ENCODE data around the gene BPIFB4.
"Not testable (repeated sequence)": the region's sequence is repeated elsewhere in the genome, so short reads cannot be mapped to it uniquely, and the experiment has no call there.

Gene BPIFB4

DNA sequence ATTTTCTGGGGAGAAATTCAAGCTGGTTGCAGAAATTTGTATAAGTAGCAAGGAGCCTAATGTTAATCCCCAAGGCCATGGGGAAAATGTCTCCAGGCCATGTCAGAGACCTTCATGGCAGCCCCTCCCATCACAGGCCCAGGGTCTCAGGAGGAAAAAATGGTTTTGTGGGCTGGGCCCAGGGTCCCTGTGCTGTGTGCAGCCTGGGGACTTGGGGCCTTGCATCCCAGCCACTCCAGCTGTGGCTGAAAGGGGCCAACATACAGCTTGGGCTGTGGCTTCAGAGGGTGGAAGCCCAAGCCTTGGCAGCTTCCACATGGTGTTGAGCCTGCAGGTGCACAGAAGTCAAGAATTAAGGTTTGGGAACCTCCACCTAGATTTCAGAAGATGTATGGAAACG, 42.9 kb downstream of the BPIFB4 start:
- DNase-seq, result not testable (repeated sequence)

DNA sequence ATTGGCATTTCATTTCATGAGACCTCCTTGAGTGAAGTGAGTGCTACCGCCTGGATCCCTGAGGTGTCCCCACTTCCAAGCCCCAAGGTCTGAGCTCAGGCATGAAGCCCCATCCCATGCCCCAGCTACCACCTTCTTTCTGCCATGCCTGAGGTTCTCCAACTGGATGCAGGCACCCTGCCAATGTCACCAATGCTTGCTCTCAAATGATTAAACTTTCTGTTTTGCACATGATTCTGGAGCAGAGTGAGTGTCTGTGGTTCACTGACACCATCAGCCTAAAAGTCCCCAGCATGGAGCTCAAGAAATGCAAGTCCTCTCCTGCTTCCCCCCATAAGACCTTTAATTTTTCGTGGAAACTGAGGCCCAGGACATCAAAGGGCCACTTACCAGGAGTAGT, 44.8 kb downstream of the BPIFB4 start:
- DNase-seq, result no peak

DNA sequence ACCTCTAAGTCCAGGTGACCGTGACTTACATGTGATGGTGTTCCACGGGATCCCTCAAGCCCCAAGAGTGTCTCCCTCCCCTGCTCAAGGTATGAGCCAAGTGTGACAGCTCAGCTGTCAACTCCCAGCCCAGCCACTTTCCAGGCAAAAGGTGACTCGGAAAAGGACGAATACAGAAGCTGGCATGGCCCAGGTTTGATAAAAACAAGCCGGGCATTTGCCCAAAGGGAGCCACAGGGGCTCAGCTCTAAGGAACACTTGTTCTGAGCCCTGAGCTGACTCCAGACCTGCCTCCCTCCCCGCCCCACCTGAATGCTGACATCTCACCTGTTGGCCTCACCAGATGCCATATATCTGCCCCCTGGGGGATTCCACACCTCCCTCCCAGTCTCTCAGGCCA, 45.6 kb downstream of the BPIFB4 start:
- no peak for DNase-seq

- DNase-seq, result no peak
Measured at GRCh38 chr20:33125983-33126382, 46.5 kb downstream of the BPIFB4 start.

GRCh38 chr20:33127422-33128097, 48.1 kb downstream of the BPIFB4 start:
- no peak for DNase-seq

DNA sequence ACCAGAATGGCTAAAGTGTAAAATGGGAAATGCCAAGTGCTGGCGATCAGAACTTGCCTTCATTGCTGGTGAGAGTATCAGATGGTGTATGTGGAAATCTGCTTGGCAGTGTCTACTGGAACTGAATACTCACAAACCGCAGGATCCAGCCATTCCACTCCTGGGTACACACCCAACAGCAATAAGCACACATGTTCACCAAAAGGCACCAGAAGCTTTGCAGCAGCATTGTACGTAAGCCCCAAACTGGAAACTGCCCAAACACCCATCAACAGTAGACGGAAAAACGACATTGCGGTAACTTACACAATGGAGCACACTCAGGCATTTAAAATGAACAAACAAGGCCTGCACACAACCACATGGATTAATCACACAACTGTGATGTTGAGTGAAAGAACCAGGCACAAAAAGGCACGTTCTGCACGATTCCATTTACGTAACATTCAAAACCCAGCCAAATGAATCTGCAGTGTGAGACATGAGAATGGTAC, 51.2 kb downstream of the BPIFB4 start:
- DNase-seq, result no peak

GRCh38 chr20:33131949-33132473, 52.6 kb downstream of the BPIFB4 start:
- DNase-seq, result no peak

GRCh38 chr20:33132513-33133372, 53.3 kb downstream of the BPIFB4 start:
- no peak for DNase-seq

DNA sequence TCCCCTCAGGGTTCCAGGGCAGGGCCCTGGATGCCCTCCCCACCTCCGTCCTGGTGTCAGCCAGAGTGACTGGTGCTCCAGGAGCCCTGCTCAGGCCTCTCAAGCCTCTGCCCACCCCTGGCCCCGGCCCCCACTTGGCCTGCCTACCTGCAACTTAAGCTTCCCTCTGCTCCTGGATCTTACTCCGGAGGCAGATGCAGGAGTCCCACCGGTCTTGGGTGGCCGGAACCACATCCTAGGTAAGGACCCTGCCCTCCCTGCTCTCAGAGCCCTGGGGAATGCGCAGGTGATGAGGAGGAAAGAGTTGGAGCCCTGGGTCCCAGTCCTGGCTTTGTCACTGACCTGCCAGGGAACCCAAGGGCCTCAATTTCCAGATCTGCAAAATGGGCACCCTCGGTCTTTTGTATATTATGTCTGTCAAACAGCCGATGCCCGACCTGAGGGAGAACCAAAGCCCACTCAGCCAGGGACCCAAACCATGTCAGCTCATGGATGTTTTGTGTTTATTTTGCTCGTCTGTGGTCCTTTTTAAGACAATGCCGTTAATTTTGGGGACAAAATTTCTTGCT, 54.0 kb downstream of the BPIFB4 start:
- DNase-seq, result no peak

- no peak for DNase-seq
Measured at GRCh38 chr20:33137195-33137594, 57.8 kb downstream of the BPIFB4 start.

DNA sequence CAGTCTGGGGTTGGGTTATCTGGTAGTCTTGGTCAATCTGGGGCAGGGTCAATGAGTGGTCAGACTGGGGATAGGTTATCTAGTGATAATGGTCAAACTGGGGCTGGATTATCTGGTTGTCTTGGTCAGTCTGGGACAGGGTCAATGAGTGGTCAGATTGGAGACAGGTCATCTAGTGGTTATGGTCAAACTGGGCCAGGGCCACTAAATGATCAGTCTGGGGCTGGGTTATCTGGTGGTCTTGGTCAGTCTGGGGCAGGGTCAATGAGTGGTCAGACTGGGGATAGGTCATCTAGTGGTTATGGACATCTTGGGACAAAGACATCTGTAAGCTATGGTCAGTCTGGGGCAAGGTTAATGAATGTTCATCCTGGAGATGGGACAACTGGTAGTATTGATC, 60.0 kb downstream of the BPIFB4 start:
- no peak for DNase-seq

DNA sequence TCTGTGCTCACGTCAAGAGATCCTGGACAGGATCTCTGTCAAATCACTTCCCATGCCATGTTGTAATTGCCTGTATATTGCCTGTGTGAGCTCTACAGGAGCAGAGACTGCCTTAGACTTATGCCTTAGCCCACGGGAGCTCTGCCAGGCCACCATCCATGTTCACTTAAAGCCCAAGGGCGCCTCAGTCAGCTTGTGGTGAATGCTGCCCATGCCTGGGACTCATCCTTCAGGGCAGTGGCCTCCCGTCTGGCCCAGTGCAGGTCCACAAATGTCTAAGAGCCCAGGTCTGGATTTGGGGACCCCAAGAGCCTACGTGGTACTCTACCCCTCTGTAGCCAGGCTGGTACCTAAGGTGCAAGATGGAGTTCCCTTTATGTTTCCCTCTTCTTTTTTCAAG, 66.1 kb downstream of the BPIFB4 start:
- no peak for DNase-seq

GRCh38 chr20:33147299-33147698, 67.9 kb downstream of the BPIFB4 start:
- DNase-seq, result no peak

- DNase-seq, result no peak
Measured at GRCh38 chr20:33148040-33148439, 68.6 kb downstream of the BPIFB4 start.

DNA sequence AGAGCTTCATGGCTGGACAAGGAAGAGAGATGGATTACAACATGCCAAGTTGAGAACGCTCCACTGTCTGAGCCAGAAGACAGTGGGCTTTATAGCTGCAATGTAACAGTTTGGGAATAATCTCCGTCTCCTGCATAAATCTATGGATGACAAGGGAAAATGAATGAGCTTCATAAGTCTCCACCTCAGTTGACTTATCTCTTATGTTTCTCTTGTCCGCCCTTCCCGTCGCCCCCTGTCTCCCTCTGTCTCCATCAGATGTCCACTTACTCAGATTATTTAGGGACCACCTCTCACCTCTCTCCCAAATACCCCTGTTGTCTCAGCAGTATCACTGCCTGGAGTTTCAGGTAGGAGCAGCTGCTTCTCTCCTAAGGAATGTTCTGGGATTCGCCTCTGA, 74.8 kb downstream of the BPIFB4 start:
- no peak for DNase-seq

- DNase-seq, result no peak
Measured at GRCh38 chr20:33158637-33159385, 79.4 kb downstream of the BPIFB4 start.

DNA sequence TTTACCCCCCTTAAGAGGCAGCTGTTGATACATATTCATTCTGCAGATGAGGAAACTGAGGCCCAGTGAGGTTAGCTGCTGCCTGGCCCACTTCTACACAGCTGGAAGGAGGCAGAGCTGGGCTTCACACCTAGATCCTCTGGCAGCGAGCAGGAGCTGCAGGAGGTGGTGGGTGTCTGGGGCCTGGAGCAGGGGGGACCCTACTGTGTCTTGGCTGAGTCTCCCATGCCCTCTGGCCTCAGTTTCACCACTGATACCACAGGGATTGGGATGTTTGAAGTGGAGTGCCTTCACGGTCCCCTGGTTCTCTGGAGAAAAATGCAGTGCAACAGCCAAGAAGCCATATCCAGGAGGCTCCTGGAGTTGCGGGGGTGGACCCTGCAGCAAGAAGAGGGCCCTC, 80.3 kb downstream of the BPIFB4 start:
- DNase-seq, result no peak

GRCh38 chr20:33160681-33161080, 81.2 kb downstream of the BPIFB4 start:
- no peak for DNase-seq
